C1 segment of cervical spinal cord (tissue), 14 donors: ENCODE data around the gene KCTD12.

Experiments
- DNase-seq, 14 donors: peaks; one replicate each; lab custom pipeline; 2025; lab: John Stamatoyannopoulos, UW

Gene KCTD12

DNA sequence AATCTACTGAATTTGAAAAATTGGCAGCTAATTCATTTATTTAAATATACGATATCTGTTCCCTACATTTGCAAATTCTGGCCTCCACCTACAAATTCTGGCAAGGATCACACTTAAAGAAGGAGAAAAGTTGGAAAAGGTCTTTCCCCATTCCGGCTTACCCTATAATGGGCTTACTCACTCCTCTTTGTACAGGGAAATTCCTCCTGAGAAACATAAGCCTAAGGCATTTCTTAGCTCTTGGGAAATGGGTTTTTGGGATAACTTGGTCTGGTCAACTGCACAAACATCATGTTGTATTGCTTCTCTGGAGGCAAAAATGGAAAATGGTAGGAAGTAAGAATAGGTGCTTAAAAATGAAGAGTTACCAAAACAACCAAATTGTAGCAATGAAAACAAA, 25.5 kb downstream of the KCTD12 start:
- DNase-seq: no peak

DNA sequence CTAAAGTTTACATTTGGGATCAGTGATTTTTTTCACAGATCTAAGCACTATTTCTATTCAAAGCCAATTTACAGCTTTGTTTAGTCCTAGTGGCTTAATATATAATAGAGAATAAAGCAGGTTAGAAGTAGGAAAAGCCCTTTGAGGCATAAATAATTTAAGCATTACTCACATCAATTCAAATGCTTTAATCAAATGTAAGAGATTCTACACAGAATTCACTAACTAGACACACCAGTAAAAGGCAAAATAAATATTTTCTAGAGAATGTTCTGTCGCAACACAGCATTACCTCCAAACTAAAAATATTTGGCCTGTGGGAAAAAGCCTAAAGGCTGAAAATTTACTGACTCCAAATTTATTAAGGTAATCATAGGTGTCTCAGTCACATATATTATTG, 31.3 kb downstream of the KCTD12 start:
- DNase-seq: no peak

DNA sequence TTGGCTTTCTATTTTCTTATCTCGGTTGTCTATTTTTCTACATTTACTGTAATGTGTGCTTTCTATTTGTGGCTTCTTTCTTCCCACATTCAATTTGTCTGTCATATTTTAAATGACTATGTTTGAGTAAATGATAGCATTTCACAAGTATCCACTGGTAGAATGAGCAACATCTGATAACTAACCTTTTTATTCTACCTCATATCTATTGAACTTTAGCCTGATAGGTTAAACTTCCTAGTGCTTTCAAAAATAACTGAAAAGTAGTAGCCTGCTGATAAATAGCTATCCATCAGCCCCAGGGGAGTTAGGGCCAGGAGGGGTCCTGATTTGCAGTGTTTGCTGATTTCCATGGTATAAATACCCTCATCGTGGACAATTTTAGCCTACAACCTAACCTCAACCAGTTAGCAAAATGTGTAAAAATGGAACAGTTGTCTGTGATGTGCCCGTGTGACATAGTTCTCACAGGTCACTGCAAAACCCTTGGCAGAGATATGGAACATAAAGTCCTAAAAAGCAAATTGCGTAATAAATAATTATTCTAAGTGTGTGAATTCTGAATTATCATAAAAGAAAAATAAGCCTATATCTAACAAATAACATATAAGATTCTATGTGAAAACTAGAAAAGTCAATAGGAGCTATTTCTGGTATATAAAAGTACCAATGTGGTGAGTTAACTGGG, 32.1 kb downstream of the KCTD12 start:
- DNase-seq: no peak

DNA sequence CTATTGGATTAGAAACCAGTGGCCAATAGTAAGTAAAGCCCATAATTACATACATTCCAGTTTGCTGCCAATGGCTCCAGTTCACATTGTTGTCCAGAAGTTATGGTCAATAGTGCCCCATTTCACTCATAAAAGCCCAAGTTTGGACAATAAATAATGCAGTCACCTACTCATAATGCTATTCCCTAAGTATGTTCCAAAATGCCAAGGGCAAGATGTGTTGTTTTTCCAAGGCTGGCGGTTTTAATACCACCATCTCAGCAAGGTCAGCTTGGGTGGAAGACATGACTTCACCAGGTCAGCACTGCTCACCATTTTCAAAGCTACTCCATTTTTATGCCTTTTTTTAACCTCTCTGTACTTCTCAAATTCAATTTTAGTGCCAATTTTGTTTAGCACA, 32.7 kb downstream of the KCTD12 start:
- DNase-seq: no peak

DNA sequence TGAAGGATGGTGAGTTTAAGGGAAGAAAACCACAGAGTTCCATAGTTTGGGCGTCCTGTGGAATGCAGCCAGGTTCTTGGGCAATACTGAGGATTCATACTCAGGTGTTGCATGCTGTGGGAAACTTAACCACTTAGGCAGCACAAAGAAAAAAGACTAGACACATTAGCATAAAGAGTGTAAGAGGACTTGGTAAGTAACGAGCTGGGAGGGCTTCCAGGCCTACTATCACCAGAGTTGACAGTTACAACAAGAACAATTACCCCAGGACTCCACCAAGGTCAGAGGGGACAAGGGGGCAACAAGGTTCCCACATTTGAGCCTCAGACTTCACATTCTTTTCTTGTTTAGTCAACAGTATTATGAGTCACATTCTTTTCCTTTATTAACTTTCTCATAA, 33.2 kb downstream of the KCTD12 start:
- DNase-seq: no peak

DNA sequence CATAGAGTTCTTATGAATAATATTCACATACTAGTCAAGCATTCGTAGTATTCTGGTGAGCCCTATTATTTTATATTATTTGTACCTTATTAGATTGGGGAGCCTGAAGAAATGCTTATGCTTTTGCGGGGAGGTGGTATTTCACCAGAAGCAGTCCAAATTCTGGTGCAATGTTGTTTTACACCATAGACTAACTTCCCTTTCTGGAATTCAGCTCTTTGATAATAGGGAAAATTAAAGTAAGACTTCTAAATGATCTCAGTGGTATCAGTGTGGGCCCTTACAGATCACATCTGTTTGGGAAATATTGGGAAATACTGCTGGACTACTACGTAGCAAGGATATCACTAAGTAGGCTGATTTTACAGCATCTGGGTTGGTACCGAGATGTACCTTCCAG, 34.2 kb downstream of the KCTD12 start:
- DNase-seq: no peak

DNA sequence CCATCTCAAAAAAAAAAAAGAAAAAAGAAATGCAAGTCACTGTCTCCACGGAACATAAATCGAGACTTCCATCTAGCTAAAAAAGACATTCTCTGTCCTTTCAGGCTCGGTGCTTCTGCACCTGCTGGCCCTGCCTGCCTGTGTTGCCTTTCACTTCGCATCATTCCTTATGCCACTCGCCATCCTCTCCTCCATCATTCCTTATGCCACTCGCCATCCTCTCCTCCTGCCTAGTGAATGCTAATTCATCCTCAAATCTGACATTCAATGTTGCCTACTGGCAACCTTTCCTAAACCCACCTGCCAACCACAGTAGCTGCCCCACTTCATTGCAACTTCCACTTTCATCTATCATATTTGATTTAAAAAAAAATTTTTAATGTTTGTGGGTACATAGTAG, 36.7 kb downstream of the KCTD12 start:
- no peak for DNase-seq

DNA sequence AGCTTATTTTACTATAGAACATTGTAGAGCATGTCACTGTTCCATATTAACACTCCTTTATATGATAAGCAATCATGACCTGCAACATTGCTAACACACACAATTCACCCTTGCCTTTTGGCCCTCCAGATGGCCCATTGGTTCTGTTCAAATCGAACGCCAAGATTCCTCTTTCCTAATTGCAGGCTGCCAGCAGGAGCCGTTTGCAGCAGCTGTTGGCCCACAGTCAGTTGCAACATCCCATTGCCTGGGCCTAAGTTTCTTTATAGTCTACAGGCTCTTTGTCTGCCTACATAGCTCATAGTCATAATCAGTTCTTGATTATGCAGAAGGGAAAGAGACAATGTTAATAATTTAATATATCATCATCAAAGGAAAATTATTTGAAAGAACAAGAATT, 37.6 kb downstream of the KCTD12 start:
- peak in 2 of 14 donors; percentile 10 to 56 for DNase-seq

DNA sequence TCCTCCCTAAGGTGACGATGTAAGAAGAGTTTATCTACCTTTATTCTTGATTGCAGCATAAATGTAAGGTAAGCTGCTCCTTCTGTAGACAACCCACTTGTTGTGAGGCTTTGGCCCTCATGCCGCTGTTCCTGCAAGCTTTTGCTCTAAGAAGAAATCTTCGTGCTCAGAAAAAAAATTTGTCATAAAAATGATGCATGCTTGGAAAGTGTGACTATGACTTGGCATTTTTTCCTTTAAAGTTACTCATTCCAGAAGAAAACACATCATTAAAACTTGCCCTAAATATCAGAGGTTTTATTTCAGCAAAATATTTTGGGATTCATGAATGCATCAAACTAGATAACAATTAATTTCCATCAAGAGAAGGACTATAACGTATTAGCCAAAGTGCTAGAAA, 39.8 kb downstream of the KCTD12 start:
- DNase-seq: no peak

DNA sequence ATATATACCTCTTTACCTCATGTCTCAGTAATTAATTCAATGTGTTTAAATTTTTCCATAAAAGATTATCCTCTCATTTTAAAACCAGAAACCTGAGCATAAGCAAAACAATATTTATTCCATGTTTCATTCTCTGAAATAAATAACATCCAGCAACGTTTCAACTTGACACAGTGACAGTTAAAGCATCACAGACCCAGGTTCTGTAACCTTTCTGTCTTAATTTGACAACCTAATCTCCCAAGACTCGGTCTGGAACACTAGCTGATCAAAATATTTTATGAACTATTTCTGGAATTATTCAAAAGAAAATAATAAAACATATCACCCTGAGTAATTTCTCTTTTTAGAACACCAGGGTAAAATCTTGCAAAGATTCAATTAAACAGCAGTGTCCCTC, 40.3 kb downstream of the KCTD12 start:
- DNase-seq: no peak

DNA sequence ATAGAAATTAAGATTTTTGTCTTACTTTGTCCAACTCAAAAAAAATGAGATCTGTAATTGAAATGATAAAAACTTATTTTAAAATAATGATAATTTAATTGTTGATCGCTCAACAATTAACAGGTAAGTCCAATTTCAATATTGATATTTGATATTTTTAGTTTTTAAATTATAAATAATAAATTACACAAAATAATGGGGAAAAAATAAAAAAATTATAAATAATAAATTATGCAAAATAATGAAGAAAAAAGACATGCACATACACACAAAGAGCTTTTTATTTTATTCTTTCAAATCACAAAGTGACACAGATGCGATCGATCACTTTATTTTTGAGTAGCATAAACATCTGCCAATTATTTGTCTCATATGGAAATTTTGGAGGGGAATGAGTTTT, 40.8 kb downstream of the KCTD12 start:
- no peak for DNase-seq

DNA sequence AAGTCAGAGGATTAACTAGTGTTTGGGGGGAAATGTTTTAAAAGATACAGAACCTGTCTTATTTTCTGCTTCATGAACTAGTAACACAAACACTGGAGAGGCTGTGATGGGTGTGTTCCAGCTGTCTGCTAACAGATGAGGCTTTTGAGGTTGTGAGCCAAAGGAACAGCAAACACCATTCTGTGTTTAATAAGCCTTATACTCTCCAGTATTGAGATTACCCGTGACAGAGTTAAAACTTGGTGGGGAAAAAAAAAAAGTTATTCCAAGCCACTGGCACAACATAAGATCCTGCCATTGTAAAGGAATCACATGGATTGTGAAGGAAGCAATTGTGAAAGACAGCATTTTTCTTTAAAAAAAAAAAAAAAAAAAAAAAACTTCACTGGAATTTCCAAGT, 48.4 kb downstream of the KCTD12 start:
- no peak for DNase-seq

DNA sequence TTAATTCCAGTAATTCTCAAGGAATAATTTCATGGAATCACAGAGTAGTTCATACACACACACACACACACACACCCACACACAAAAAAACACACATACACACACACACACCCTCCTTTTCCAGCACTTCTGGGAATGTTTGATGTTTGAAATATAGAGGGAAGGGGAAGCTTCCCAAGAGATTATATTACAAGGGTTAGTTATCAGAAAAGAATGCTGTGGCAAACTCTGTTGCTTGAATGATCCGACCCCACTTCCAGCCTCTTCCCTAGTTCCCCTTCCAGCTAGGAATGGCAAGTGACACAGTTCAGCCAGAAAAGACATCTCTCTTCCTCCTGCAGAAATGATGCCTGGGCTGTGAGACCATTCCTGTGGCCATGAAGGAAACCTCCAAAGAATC, 49.9 kb downstream of the KCTD12 start:
- DNase-seq: no peak

DNA sequence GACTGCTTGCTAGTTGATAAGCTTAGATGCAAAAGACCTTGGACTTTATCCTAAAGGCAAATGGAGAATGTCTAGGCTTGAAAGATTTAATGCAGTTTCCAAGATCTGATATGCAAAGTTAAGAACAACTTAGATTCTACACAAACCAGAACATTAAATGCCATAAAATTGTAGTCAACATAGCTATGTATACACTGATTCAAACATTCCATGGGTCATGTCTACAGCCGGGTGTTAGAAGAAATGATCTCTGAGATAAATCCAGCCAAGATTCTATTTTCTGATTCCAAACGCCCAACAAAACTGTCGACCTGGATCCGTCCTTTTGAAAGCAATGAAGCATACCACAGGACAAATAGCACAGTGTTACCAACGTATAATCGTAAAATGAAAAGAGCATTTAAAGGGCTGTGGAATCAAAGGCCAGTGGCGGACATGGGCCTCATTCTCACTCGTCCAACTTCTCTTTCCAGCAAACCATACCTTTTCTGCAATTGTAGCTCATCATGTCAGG, 52.7 kb downstream of the KCTD12 start:
- DNase-seq: no peak

DNA sequence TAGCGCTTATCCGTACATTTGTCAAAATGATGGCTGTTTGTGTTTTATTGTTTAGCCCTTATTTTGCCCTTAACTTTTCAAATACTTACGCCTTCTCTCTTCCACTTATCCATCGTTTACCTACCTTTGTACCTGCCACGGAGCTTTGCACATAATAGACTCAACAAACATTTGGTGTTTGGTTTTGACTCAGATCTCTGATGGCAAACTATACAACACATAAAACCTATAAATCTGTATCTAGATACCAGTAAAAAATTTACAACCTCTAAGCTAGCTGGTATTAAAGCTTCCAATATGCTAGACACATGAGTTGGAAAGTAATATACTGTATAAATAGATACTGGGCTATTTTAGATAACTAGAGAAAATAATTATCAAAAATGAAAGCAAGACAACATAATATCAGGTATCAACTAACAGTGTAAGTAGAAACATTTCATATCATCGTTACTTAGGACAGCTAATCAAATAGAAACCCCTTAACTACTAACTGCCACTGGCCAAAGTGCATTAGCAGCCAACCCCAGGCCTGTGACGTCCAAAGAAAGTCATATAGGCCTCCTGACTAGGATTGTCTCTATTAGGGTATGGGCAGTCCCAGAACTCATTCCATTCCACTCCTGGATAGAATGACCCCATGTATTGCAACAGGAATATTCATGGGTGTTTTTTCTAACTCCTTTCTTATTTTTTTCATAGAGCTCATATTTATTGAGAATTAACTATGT, 53.8 kb downstream of the KCTD12 start:
- no peak for DNase-seq

DNA sequence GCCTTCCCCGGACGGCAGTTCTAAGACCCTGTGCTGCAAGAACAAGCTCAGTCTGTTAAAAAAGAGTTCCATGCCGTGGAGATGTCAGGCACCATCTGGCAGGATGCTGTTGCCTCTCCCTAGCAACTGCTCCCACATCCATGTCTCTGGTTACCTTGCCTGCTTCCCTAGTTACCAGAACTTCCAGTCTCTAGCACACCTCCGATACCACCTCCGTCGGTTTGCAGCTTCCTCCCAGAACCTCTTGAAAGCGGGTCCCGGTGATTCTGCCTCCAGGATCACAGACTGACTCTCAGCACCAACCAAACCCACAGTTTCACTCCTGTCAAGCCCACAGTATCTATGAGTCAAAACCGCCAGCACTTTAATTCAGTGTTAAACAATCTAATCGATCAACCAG, 55.4 kb downstream of the KCTD12 start:
- peak in 1 of 14 donors; percentile 33 for DNase-seq
